Measurements from ENCODE around the gene ACOT6. TPM values are rescaled to one million over a fixed set of nuclear protein-coding genes. Genes with fewer than 3 reads are reported as not detected.

The ACOT6 gene
- total and polyA plus RNA-seq, 9 of the 15 experiments (the other 6 are each of a cell fraction or from before 2014, with no cell fraction given) = not detected

DNA sequence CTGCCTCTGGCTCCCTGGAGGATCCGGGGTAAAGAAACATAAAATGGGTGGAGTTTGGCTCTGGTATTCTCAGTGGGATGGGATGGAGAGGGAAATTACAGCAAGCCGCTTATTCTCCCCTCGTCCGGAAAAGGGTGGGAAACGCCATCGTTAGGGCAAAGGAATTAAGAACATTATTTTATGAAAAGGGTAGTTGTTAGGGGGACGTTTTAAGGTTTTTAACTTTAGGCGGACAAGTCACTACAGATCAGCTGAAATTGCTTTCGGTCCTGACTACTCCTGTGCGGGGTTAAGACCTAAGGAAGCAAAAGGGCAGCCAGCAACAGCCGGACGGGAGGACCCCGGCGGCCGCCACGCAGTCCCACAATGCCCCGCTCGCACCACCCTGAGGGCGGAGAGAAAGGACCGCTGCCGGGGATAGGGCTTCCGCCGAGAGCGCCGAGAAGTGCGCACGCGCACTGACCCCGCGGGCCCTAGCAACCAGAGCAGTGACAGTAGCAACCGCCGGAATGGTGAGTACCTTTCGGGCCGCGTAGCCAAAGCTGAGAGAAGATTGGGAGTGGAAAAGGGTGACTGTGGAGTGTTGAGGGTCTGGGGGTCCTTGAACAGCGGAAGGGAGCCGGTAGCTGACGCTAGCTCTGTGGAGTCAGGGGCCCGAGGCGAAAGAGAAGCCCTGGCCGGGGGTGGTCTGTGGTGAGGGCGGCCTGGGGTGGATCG is 32.4 kb downstream of the ACOT6 start, which contains the start of gene DNAL1 (continued):
- TF ChIP-seq, protein P1, sequence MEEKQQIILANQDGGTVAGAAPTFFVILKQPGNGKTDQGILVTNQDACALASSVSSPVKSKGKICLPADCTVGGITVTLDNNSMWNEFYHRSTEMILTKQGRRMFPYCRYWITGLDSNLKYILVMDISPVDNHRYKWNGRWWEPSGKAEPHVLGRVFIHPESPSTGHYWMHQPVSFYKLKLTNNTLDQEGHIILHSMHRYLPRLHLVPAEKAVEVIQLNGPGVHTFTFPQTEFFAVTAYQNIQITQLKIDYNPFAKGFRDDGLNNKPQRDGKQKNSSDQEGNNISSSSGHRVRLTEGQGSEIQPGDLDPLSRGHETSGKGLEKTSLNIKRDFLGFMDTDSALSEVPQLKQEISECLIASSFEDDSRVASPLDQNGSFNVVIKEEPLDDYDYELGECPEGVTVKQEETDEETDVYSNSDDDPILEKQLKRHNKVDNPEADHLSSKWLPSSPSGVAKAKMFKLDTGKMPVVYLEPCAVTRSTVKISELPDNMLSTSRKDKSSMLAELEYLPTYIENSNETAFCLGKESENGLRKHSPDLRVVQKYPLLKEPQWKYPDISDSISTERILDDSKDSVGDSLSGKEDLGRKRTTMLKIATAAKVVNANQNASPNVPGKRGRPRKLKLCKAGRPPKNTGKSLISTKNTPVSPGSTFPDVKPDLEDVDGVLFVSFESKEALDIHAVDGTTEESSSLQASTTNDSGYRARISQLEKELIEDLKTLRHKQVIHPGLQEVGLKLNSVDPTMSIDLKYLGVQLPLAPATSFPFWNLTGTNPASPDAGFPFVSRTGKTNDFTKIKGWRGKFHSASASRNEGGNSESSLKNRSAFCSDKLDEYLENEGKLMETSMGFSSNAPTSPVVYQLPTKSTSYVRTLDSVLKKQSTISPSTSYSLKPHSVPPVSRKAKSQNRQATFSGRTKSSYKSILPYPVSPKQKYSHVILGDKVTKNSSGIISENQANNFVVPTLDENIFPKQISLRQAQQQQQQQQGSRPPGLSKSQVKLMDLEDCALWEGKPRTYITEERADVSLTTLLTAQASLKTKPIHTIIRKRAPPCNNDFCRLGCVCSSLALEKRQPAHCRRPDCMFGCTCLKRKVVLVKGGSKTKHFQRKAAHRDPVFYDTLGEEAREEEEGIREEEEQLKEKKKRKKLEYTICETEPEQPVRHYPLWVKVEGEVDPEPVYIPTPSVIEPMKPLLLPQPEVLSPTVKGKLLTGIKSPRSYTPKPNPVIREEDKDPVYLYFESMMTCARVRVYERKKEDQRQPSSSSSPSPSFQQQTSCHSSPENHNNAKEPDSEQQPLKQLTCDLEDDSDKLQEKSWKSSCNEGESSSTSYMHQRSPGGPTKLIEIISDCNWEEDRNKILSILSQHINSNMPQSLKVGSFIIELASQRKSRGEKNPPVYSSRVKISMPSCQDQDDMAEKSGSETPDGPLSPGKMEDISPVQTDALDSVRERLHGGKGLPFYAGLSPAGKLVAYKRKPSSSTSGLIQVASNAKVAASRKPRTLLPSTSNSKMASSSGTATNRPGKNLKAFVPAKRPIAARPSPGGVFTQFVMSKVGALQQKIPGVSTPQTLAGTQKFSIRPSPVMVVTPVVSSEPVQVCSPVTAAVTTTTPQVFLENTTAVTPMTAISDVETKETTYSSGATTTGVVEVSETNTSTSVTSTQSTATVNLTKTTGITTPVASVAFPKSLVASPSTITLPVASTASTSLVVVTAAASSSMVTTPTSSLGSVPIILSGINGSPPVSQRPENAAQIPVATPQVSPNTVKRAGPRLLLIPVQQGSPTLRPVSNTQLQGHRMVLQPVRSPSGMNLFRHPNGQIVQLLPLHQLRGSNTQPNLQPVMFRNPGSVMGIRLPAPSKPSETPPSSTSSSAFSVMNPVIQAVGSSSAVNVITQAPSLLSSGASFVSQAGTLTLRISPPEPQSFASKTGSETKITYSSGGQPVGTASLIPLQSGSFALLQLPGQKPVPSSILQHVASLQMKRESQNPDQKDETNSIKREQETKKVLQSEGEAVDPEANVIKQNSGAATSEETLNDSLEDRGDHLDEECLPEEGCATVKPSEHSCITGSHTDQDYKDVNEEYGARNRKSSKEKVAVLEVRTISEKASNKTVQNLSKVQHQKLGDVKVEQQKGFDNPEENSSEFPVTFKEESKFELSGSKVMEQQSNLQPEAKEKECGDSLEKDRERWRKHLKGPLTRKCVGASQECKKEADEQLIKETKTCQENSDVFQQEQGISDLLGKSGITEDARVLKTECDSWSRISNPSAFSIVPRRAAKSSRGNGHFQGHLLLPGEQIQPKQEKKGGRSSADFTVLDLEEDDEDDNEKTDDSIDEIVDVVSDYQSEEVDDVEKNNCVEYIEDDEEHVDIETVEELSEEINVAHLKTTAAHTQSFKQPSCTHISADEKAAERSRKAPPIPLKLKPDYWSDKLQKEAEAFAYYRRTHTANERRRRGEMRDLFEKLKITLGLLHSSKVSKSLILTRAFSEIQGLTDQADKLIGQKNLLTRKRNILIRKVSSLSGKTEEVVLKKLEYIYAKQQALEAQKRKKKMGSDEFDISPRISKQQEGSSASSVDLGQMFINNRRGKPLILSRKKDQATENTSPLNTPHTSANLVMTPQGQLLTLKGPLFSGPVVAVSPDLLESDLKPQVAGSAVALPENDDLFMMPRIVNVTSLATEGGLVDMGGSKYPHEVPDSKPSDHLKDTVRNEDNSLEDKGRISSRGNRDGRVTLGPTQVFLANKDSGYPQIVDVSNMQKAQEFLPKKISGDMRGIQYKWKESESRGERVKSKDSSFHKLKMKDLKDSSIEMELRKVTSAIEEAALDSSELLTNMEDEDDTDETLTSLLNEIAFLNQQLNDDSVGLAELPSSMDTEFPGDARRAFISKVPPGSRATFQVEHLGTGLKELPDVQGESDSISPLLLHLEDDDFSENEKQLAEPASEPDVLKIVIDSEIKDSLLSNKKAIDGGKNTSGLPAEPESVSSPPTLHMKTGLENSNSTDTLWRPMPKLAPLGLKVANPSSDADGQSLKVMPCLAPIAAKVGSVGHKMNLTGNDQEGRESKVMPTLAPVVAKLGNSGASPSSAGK (IDR thresholded peaks at IDR 0.05) = peak; percentile 75; the same call in 1 of the 2 replicates
- TF ChIP-seq, protein P2, sequence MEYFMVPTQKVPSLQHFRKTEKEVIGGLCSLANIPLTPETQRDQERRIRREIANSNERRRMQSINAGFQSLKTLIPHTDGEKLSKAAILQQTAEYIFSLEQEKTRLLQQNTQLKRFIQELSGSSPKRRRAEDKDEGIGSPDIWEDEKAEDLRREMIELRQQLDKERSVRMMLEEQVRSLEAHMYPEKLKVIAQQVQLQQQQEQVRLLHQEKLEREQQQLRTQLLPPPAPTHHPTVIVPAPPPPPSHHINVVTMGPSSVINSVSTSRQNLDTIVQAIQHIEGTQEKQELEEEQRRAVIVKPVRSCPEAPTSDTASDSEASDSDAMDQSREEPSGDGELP (CRISPR knock-in tag; IDR thresholded peaks at IDR 0.05; ENCODE audit: borderline replicate concordance) = peak; percentile 68
- TF ChIP-seq RAD51 (IDR thresholded peaks at IDR 0.05; ENCODE audit: borderline replicate concordance, low read depth) (no peak), CXXC5 (CRISPR knock-in tag; IDR thresholded peaks at IDR 0.05) (peak; percentile 44; the same call in 1 of the 2 replicates), TCFL5 (CRISPR knock-in tag; conservative IDR thresholded peaks at IDR 0.05) (no peak), BRD9 (IDR thresholded peaks at IDR 0.05; ENCODE audit: low read depth, partially characterized antibody) (peak; percentile 33), KDM4B (IDR thresholded peaks at IDR 0.05; ENCODE audit: borderline replicate concordance in 2 of 2, low read depth in 1 of 2) (no peak), NR2C2 (CRISPR knock-in tag; IDR thresholded peaks at IDR 0.05) (no peak), NR2C2 (tag; IDR thresholded peaks at IDR 0.05) (peak; percentile 93), PTRF (tag; IDR thresholded peaks at IDR 0.05) (no peak), FOXK2 (conservative IDR thresholded peaks at IDR 0.05 in 1 of 2, IDR thresholded peaks at IDR 0.05 in 1 of 2; ENCODE audit: low read depth in 2 of 2) (0 out of 4 replicates have a peak, but pooled peaks of 1 of the 2 experiments have one; percentile 13), POLR2G (IDR thresholded peaks at IDR 0.05; ENCODE audit: low read depth, low read length) (peak; percentile 89), FIP1L1 (IDR thresholded peaks at IDR 0.05; ENCODE audit: low read depth, low read length, poor library complexity, severe bottlenecking) (no peak), ERF (CRISPR knock-in tag; IDR thresholded peaks at IDR 0.05) (no peak), L3MBTL2 (IDR thresholded peaks at IDR 0.05) (peak; percentile 80), NFRKB (IDR thresholded peaks at IDR 0.05; ENCODE audit: low read depth) (peak; percentile 63; the same call in 1 of the 2 replicates)
